Astrocyte (in vitro differentiated cells and primary cell): ENCODE results near the gene OR51V1. TPM values are rescaled to one million over a fixed set of nuclear protein-coding genes. Genes with fewer than 3 reads are reported as not detected.

Experiments used
- DNase-seq: peaks from one replicate; pipeline ENCODE4 v3.0.0-alpha.2; 2010; ENCODE audit warnings: low read depth
- FAIRE-seq: peaks from 2 replicates; lab custom pipeline; 2011; peaks lifted over from hg19 to GRCh38; lab: Jason Lieb, UNC
- H2AFZ ChIP-seq: 2 replicates; pipeline ENCODE4 v1.6.0; 2012; ENCODE audit warnings: low read depth, low read length, inconsistent platforms
- H3K27ac ChIP-seq: 2 replicates; pipeline ENCODE4 v1.5.1; 2011; ENCODE audit warnings: low read depth, low read length, inconsistent platforms
- H3K27me3 ChIP-seq: 2 replicates; pipeline ENCODE4 v1.6.0; 2011; ENCODE audit warnings: low read length, inconsistent platforms; ENCODE audit not compliant: insufficient read depth
- H3K36me3 ChIP-seq: 2 replicates; pipeline ENCODE4 v1.5.1; 2011; ENCODE audit warnings: low read length, inconsistent platforms; ENCODE audit not compliant: insufficient read depth
- H3K4me1 ChIP-seq: 2 replicates; pipeline ENCODE4 v1.5.1; 2011; ENCODE audit warnings: low read length, inconsistent platforms; ENCODE audit not compliant: insufficient read depth
- H3K4me2 ChIP-seq: 2 replicates; pipeline ENCODE4 v1.6.0; 2012; ENCODE audit warnings: low read length, inconsistent platforms
- H3K4me3 ChIP-seq: 2 replicates; pipeline ENCODE4 v1.5.1; 2011; ENCODE audit warnings: low read depth, mild to moderate bottlenecking, low read length, inconsistent platforms; ENCODE audit not compliant: insufficient read depth
- H3K79me2 ChIP-seq: 2 replicates; pipeline ENCODE4 v1.6.0; 2012; ENCODE audit warnings: mild to moderate bottlenecking, low read length, inconsistent platforms; ENCODE audit not compliant: insufficient read depth
- H3K9ac ChIP-seq: 2 replicates; pipeline ENCODE4 v1.6.0; 2012; ENCODE audit warnings: mild to moderate bottlenecking, low read length, inconsistent platforms
- H3K9me3 ChIP-seq: 2 replicates; pipeline ENCODE4 v1.5.1; 2012; ENCODE audit warnings: low read depth, mild to moderate bottlenecking, low read length, inconsistent platforms; ENCODE audit not compliant: insufficient read depth
- H4K20me1 ChIP-seq: 2 replicates; pipeline ENCODE4 v1.6.0; 2012; ENCODE audit warnings: low read length, inconsistent platforms; ENCODE audit not compliant: insufficient read depth
- H3K27ac Mint-ChIP-seq: one replicate; pipeline ENCODE4 v1.8.0; 2021; ENCODE audit warnings: mild to moderate bottlenecking, mixed read lengths; ENCODE audit not compliant: unreplicated experiment
- H3K27me3 Mint-ChIP-seq: one replicate; pipeline ENCODE4 v1.8.0; 2021; ENCODE audit warnings: low read depth, mixed read lengths; ENCODE audit not compliant: unreplicated experiment
- H3K36me3 Mint-ChIP-seq: one replicate; pipeline ENCODE4 v1.8.0; 2021; ENCODE audit warnings: low read depth, mixed read lengths; ENCODE audit not compliant: unreplicated experiment
- H3K4me1 Mint-ChIP-seq: one replicate; pipeline ENCODE4 v1.8.0; 2021; ENCODE audit warnings: low read depth, mixed read lengths; ENCODE audit not compliant: unreplicated experiment
- H3K4me3 Mint-ChIP-seq: one replicate; pipeline ENCODE4 v1.8.0; 2021; ENCODE audit warnings: mild to moderate bottlenecking, moderate library complexity, mixed read lengths; ENCODE audit not compliant: unreplicated experiment
- H3K9me3 Mint-ChIP-seq: one replicate; pipeline ENCODE4 v1.8.0; 2021; ENCODE audit warnings: mild to moderate bottlenecking, mixed read lengths; ENCODE audit not compliant: unreplicated experiment
- EZH2 ChIP-seq: IDR thresholded peaks from 2 replicates; pipeline ENCODE4 v1.6.1; 2012; ENCODE audit warnings: mild to moderate bottlenecking, low read length, inconsistent platforms; ENCODE audit not compliant: insufficient read depth
- total RNA-seq: library from RNA; stranded (reverse); gene quantifications from 2 replicates; pipeline ENCODE4 v1.2.1, GENCODE V29; 2021
- TF ChIP-seq, protein P1 (sequence below): IDR thresholded peaks from 2 replicates; pipeline ENCODE4 v1.5.1; 2011; ENCODE audit warnings: low read depth, mild to moderate bottlenecking, inconsistent platforms, low read length, moderate library complexity; ENCODE audit not compliant: insufficient read depth

OR51V1 gene
- total RNA-seq, 1 donor from 2014 or later = not detected

- peaks cover 2% of the 10 kb centered on the region for H3K9me3 Mint-ChIP-seq
- no peaks in the 10 kb centered on the region for H3K9me3 ChIP-seq
- H3K4me3 Mint-ChIP-seq = no peak overlapping the region
- no peak for DNase-seq
- H3K4me2 ChIP-seq = no peak overlapping the region
- no peak overlapping the region for H2AFZ ChIP-seq
- TF ChIP-seq EZH2 = no peak
- no peak overlapping the region for H3K27ac Mint-ChIP-seq
- H3K4me1 Mint-ChIP-seq = no peaks in the 10 kb centered on the region
- H3K36me3 ChIP-seq = no peaks in the 10 kb centered on the region
- no peak overlapping the region for H3K27ac ChIP-seq
- H3K4me3 ChIP-seq = no peak overlapping the region
- H3K27me3 ChIP-seq = no peaks in the 10 kb centered on the region
- H3K4me1 ChIP-seq = no peaks in the 10 kb centered on the region
- no peaks in the 10 kb centered on the region for H4K20me1 ChIP-seq
- H3K36me3 Mint-ChIP-seq = no peaks in the 10 kb centered on the region
- no peak overlapping the region for H3K9ac ChIP-seq
- no peak for FAIRE-seq
- H3K79me2 ChIP-seq = no peaks in the 10 kb centered on the region
- H3K27me3 Mint-ChIP-seq = no peaks in the 10 kb centered on the region
Observed at GRCh38 chr11:5225480-5225871, 25.0 kb upstream of the OR51V1 start.

DNA sequence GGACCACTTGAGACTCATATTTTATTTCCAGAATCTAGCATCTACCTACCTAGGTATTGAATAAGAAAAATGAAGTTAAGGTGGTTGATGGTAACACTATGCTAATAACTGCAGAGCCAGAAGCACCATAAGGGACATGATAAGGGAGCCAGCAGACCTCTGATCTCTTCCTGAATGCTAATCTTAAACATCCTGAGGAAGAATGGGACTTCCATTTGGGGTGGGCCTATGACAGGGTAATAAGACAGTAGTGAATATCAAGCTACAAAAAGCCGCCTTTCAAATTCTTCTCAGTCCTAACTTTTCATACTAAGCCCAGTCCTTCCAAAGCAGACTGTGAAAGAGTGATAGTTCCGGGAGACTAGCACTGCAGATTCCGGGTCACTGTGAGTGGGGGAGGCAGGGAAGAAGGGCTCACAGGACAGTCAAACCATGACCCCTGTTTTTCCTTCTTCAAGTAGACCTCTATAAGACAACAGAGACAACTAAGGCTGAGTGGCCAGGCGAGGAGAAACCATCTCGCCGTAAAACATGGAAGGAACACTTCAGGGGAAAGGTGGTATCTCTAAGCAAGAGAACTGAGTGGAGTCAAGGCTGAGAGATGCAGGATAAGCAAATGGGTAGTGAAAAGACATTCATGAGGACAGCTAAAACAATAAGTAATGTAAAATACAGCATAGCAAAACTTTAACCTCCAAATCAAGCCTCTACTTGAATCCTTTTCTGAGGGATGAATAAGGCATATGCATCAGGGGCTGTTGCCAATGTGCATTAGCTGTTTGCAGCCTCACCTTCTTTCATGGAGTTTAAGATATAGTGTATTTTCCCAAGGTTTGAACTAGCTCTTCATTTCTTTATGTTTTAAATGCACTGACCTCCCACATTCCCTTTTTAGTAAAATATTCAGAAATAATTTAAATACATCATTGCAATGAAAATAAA, 24.3 kb upstream of the OR51V1 start:
- H3K36me3 Mint-ChIP-seq = no peaks in the 10 kb centered on the region
- no peak overlapping the region for H3K4me3 Mint-ChIP-seq
- no peak overlapping the region for H3K4me2 ChIP-seq
- peaks cover 2% of the 10 kb centered on the region for H3K9me3 Mint-ChIP-seq
- H3K4me1 ChIP-seq = no peaks in the 10 kb centered on the region
- no peaks in the 10 kb centered on the region for H3K27me3 ChIP-seq
- no peak overlapping the region for H3K27ac Mint-ChIP-seq
- TF ChIP-seq EZH2 = no peak
- TF ChIP-seq, protein P1, sequence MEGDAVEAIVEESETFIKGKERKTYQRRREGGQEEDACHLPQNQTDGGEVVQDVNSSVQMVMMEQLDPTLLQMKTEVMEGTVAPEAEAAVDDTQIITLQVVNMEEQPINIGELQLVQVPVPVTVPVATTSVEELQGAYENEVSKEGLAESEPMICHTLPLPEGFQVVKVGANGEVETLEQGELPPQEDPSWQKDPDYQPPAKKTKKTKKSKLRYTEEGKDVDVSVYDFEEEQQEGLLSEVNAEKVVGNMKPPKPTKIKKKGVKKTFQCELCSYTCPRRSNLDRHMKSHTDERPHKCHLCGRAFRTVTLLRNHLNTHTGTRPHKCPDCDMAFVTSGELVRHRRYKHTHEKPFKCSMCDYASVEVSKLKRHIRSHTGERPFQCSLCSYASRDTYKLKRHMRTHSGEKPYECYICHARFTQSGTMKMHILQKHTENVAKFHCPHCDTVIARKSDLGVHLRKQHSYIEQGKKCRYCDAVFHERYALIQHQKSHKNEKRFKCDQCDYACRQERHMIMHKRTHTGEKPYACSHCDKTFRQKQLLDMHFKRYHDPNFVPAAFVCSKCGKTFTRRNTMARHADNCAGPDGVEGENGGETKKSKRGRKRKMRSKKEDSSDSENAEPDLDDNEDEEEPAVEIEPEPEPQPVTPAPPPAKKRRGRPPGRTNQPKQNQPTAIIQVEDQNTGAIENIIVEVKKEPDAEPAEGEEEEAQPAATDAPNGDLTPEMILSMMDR = no peak
- no peaks in the 10 kb centered on the region for H4K20me1 ChIP-seq
- H2AFZ ChIP-seq = no peak overlapping the region
- H3K4me1 Mint-ChIP-seq = no peaks in the 10 kb centered on the region
- no peak overlapping the region for H3K27ac ChIP-seq
- H3K4me3 ChIP-seq = no peak overlapping the region
- FAIRE-seq (no peak), DNase-seq (no peak)
- H3K27me3 Mint-ChIP-seq = no peaks in the 10 kb centered on the region
- no peaks in the 10 kb centered on the region for H3K79me2 ChIP-seq
- no peaks in the 10 kb centered on the region for H3K36me3 ChIP-seq
- no peak overlapping the region for H3K9ac ChIP-seq
- no peaks in the 10 kb centered on the region for H3K9me3 ChIP-seq

DNA sequence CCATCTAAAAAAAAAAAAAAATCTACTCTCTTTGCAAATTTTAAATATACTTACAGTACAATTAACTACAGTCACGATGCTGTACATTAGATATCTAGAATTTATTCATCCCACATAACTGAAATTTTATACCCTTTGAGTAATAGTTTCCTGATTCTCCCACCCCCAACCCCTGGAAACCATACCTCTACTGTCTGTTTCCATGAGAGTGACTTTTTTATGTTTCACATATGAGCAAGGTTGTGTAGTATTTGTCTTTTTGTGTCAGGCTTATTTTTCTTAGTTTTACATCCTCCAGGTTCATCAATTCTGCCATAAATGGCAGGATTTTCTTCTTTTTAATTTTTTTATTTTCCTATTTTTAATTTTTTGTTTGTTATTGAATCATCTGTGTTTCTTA, 23.2 kb upstream of the OR51V1 start:
- no peak overlapping the region for H3K27ac Mint-ChIP-seq
- H3K4me1 Mint-ChIP-seq = no peaks in the 10 kb centered on the region
- no peaks in the 10 kb centered on the region for H3K9me3 ChIP-seq
- H3K27me3 ChIP-seq = no peaks in the 10 kb centered on the region
- H3K9ac ChIP-seq = no peak overlapping the region
- no peaks in the 10 kb centered on the region for H3K36me3 ChIP-seq
- H3K4me1 ChIP-seq = no peaks in the 10 kb centered on the region
- no peaks in the 10 kb centered on the region for H3K36me3 Mint-ChIP-seq
- no peak overlapping the region for H3K4me2 ChIP-seq
- no peak overlapping the region for H3K4me3 ChIP-seq
- no peak overlapping the region for H2AFZ ChIP-seq
- no peak overlapping the region for H3K4me3 Mint-ChIP-seq
- H4K20me1 ChIP-seq = no peaks in the 10 kb centered on the region
- peaks cover 3% of the 10 kb centered on the region for H3K9me3 Mint-ChIP-seq
- H3K27ac ChIP-seq = no peak overlapping the region
- H3K27me3 Mint-ChIP-seq = no peaks in the 10 kb centered on the region
- no peak for TF ChIP-seq EZH2
- TF ChIP-seq, protein P1 = no peak
- H3K79me2 ChIP-seq = no peaks in the 10 kb centered on the region
- no peak for DNase-seq
- FAIRE-seq = no peak
